ENCODE measurements around the gene RASSF5.

DNA sequence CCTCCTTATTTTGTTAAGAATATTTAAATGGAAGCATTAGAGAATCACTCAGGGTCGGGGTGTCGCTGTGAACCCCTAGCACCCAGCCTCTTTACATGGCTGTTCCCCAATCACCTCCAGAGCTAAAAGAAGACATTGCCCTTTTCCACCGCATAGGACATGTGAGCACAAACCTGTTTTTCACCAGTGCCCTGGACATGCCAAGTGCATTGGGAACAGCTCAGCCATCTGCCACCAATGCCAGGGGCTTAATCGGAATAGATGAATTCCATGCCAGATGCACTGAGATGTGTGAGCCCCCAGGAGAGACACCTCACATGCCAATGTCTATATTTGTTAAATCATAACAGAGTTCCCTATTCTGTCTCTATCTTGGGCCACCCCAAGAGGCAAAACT, 71.6 kb downstream of the RASSF5 start:
- TF ChIP-seq, protein P1, sequence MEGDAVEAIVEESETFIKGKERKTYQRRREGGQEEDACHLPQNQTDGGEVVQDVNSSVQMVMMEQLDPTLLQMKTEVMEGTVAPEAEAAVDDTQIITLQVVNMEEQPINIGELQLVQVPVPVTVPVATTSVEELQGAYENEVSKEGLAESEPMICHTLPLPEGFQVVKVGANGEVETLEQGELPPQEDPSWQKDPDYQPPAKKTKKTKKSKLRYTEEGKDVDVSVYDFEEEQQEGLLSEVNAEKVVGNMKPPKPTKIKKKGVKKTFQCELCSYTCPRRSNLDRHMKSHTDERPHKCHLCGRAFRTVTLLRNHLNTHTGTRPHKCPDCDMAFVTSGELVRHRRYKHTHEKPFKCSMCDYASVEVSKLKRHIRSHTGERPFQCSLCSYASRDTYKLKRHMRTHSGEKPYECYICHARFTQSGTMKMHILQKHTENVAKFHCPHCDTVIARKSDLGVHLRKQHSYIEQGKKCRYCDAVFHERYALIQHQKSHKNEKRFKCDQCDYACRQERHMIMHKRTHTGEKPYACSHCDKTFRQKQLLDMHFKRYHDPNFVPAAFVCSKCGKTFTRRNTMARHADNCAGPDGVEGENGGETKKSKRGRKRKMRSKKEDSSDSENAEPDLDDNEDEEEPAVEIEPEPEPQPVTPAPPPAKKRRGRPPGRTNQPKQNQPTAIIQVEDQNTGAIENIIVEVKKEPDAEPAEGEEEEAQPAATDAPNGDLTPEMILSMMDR (optimal IDR thresholded peaks at IDR 0.05 in 1 of 3, IDR thresholded peaks at IDR 0.05 in 1 of 3, conservative IDR thresholded peaks at IDR 0.05 in 1 of 3; ENCODE audit: extremely low read depth in 1 of 3, insufficient read depth in 2 of 3, low read length in 3 of 3) = no peak
- TF ChIP-seq EZH2 (IDR thresholded peaks at IDR 0.05; ENCODE audit: low read length) = no peak

Data from keratinocyte (primary cell).